Fibroblast of lung (primary cell): ENCODE data around the gene CD68.

ENCODE experiments used
- CTCF ChIP-seq, 2 donors: IDR thresholded peaks in 1 of 2; conservative IDR thresholded peaks in 1 of 2; 1 replicate in 1 of 2; 2 replicates in 1 of 2; pipeline ENCODE4 v1.5.1; 2011 to 2012; ENCODE audit warnings: low read length in 2 of 2, control low read depth in 1 of 2, inconsistent platforms in 1 of 2, low read depth in 1 of 2, mild to moderate bottlenecking in 1 of 2
- EZH2 ChIP-seq: IDR thresholded peaks from 2 replicates; pipeline ENCODE4 v1.5.1; 2012; ENCODE audit warnings: low read length, control low read depth, mild to moderate bottlenecking; ENCODE audit errors: missing control alignments

GRCh38 chr17:7562208-7562605 lies 17.2 kb upstream of the CD68 start:
- TF ChIP-seq EZH2: no peak
- TF ChIP-seq CTCF (conservative IDR thresholded peaks at IDR 0.05 in 1 of 2, IDR thresholded peaks at IDR 0.05 in 1 of 2; ENCODE audit: low read depth in 1 of 2, low read length in 2 of 2): no peak
